ENCODE measurements around the gene SLC16A11. TPM values are rescaled to one million over a fixed set of nuclear protein-coding genes. Genes with fewer than 3 reads are reported as not detected.
A peak's percentile ranks its signal among the peaks of the same experiment; 100 is the strongest.

The SLC16A11 gene
- total and polyA plus RNA-seq, 9 of the 15 experiments (the other 6 are each of a cell fraction or from before 2014, with no cell fraction given) = not detected

GRCh38 chr17:7014261-7014994 is 29.5 kb downstream of the SLC16A11 start (continued):
- TF ChIP-seq, protein P1, sequence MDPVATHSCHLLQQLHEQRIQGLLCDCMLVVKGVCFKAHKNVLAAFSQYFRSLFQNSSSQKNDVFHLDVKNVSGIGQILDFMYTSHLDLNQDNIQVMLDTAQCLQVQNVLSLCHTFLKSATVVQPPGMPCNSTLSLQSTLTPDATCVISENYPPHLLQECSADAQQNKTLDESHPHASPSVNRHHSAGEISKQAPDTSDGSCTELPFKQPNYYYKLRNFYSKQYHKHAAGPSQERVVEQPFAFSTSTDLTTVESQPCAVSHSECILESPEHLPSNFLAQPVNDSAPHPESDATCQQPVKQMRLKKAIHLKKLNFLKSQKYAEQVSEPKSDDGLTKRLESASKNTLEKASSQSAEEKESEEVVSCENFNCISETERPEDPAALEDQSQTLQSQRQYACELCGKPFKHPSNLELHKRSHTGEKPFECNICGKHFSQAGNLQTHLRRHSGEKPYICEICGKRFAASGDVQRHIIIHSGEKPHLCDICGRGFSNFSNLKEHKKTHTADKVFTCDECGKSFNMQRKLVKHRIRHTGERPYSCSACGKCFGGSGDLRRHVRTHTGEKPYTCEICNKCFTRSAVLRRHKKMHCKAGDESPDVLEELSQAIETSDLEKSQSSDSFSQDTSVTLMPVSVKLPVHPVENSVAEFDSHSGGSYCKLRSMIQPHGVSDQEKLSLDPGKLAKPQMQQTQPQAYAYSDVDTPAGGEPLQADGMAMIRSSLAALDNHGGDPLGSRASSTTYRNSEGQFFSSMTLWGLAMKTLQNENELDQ (CRISPR knock-in tag; IDR thresholded peaks at IDR 0.05; ENCODE audit: borderline replicate concordance) = no peak
- TF ChIP-seq HES1 (IDR thresholded peaks at IDR 0.05; ENCODE audit: low read depth) (no peak), POLR3G (IDR thresholded peaks at IDR 0.05; ENCODE audit: extremely low read depth, insufficient read length, insufficient replicate concordance) (no peak), SMAD1 (IDR thresholded peaks at IDR 0.05; ENCODE audit: low read depth, low read length, partially characterized antibody) (no peak), EP400 (IDR thresholded peaks at IDR 0.05) (peak; percentile 54; the same call in 1 of the 2 replicates), MEIS2 (IDR thresholded peaks at IDR 0.05; ENCODE audit: partially characterized antibody) (no peak), ETS1 (conservative IDR thresholded peaks at IDR 0.05; ENCODE audit: control insufficient read depth, low read depth, low read length) (0 out of 2 replicates have a peak, but pooled peaks have one; percentile 36), MTA2 (IDR thresholded peaks at IDR 0.05; ENCODE audit: low read depth) (peak; percentile 75), RFX1 (IDR thresholded peaks at IDR 0.05) (no peak), ZNF41 (CRISPR knock-in tag; conservative IDR thresholded peaks at IDR 0.05) (no peak), JUND (IDR thresholded peaks at IDR 0.05; ENCODE audit: borderline replicate concordance, low read depth, low read length) (peak; percentile 90), JUND (tag; IDR thresholded peaks at IDR 0.05; ENCODE audit: borderline replicate concordance, low read depth, low read length) (peak; percentile 77; the same call in 1 of the 3 replicates), NFYB (IDR thresholded peaks at IDR 0.05; ENCODE audit: extremely low read depth, insufficient read length) (peak; percentile 16), ZNF717 (CRISPR knock-in tag; IDR thresholded peaks at IDR 0.05) (no peak), RBFOX2 (IDR thresholded peaks at IDR 0.05; ENCODE audit: low read depth, low read length) (peak; percentile 93), MTA3 (IDR thresholded peaks at IDR 0.05; ENCODE audit: borderline replicate concordance) (peak; percentile 91), KDM4B (IDR thresholded peaks at IDR 0.05; ENCODE audit: borderline replicate concordance in 2 of 2, low read depth in 1 of 2) (no peak), ZKSCAN1 (IDR thresholded peaks at IDR 0.05; ENCODE audit: low read depth, low read length) (0 out of 2 replicates have a peak, but pooled peaks have one; percentile 44), ZNF140 (CRISPR knock-in tag; IDR thresholded peaks at IDR 0.05) (no peak)
- TF ChIP-seq, protein P2, sequence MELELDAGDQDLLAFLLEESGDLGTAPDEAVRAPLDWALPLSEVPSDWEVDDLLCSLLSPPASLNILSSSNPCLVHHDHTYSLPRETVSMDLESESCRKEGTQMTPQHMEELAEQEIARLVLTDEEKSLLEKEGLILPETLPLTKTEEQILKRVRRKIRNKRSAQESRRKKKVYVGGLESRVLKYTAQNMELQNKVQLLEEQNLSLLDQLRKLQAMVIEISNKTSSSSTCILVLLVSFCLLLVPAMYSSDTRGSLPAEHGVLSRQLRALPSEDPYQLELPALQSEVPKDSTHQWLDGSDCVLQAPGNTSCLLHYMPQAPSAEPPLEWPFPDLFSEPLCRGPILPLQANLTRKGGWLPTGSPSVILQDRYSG (tag; conservative IDR thresholded peaks at IDR 0.05; ENCODE audit: low read depth) = no peak
- TF ChIP-seq, protein P3, sequence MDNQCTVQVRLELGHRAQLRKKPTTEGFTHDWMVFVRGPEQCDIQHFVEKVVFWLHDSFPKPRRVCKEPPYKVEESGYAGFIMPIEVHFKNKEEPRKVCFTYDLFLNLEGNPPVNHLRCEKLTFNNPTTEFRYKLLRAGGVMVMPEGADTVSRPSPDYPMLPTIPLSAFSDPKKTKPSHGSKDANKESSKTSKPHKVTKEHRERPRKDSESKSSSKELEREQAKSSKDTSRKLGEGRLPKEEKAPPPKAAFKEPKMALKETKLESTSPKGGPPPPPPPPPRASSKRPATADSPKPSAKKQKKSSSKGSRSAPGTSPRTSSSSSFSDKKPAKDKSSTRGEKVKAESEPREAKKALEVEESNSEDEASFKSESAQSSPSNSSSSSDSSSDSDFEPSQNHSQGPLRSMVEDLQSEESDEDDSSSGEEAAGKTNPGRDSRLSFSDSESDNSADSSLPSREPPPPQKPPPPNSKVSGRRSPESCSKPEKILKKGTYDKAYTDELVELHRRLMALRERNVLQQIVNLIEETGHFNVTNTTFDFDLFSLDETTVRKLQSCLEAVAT (IDR thresholded peaks at IDR 0.05) = no peak
